Gastroesophageal sphincter (tissue), 4 donors: ENCODE data around the gene FAM131C. TPM values are rescaled to one million over a fixed set of nuclear protein-coding genes. Genes with fewer than 3 reads are reported as not detected.

Experiments
- ATAC-seq: fragments of 150-250 bp; one replicate; pipeline ENCODE4 v1.9.1; 2016; ENCODE audit warnings: mild to moderate bottlenecking, moderate library complexity
- H3K27ac ChIP-seq, 4 donors: fragments of 200-600 bp; sonication (generic) in 3 of 4; 1 replicate in 3 of 4; 2 replicates in 1 of 4; pipeline ENCODE4 v1.5.1; 2016 to 2019
- H3K27me3 ChIP-seq: fragments of 200-600 bp; sonication (generic); one replicate; pipeline ENCODE4 v1.5.1; 2019
- H3K36me3 ChIP-seq, 2 donors: fragments of 200-600 bp; sonication (generic); one replicate each; pipeline ENCODE4 v1.5.1; 2019; ENCODE audit warnings: control low read depth in 1 of 2
- H3K4me1 ChIP-seq, 3 donors: fragments of 200-600 bp; sonication (generic); 1 replicate in 2 of 3; 2 replicates in 1 of 3; pipeline ENCODE4 v1.5.1; 2016 to 2019; ENCODE audit warnings: control low read depth in 2 of 3
- H3K4me3 ChIP-seq, 2 donors: fragments of 200-600 bp; sonication (generic); one replicate each; pipeline ENCODE4 v1.5.1; 2019; ENCODE audit warnings: mild to moderate bottlenecking in 1 of 2, moderate library complexity in 1 of 2
- H3K9me3 ChIP-seq, 3 donors: fragments of 200-600 bp; sonication (generic); one replicate each; pipeline ENCODE4 v1.5.1; 2017 to 2019; ENCODE audit warnings: control low read depth in 2 of 3
- CTCF ChIP-seq, 4 experiments: fragments of 200-600 bp in 2 of 4; fragments of 450-650 bp in 2 of 4; sonication (generic) in 1 of 4; IDR thresholded peaks; one replicate each; pipeline ENCODE4 v1.5.1; 2017 to 2019; ENCODE audit warnings: antibody characterized with exemption in 4 of 4, mild to moderate bottlenecking in 2 of 4, moderate library complexity in 2 of 4
- POLR2AphosphoS5 ChIP-seq: sonication (generic); formaldehyde crosslinking; IDR thresholded peaks from one replicate; pipeline ENCODE4 v1.6.1; 2017; ENCODE audit warnings: antibody characterized with exemption
- WGBS, 2 donors: methylation state at CpG; one replicate each; pipeline ENCODE4 v1.1.5; 2018; ENCODE audit warnings: low coverage in 1 of 2; 5-methylcytosine and 5-hydroxymethylcytosine counted together
- total RNA-seq, 4 donors: library from RNA; depleted of rRNA; stranded (reverse); fragments of >200 nt; gene quantifications; one replicate each; pipeline ENCODE4 v1.1.0, GENCODE V29; 2016

FAM131C gene
- total RNA-seq, 4 donors from 2014 or later: not detected

- peak; percentile 46 for ATAC-seq
- H3K36me3 ChIP-seq: no peaks in the 10 kb centered on the region
- H3K4me1 ChIP-seq: peaks cover 0 to 28% (median 10%) of the 10 kb centered on the region in 3 donors
- H3K27ac ChIP-seq: no peak overlapping the region
- TF ChIP-seq POLR2AphosphoS5: no peak
- TF ChIP-seq CTCF (IDR thresholded peaks at IDR 0.05): peak in 3 of 4 experiments; percentile 97 to 99 (median 98)
- H3K27me3 ChIP-seq: no peaks in the 10 kb centered on the region
- no peaks in the 10 kb centered on the region for H3K9me3 ChIP-seq
- 0% methylated on average over 2 to 4 of the region's 4 CpGs for WGBS, 2 donors
- no peak overlapping the region for H3K4me3 ChIP-seq
Measured at GRCh38 chr1:16009030-16009460, 64.4 kb downstream of the FAM131C start.

Other genes starting within 250 kb of the FAM131C start
- gene SPEN, start 225.9 kb downstream of the FAM131C start, total RNA-seq: 10 to 100 TPM; 40.3 to 79.4 (median 50.7) TPM
- 10 to 100 TPM; 24.0 to 65.7 (median 29.0) TPM for gene ZBTB17, start 97.5 kb downstream of the FAM131C start, total RNA-seq
- not detected for gene SRARP, start 69.4 kb downstream of the FAM131C start, total RNA-seq
- gene HSPB7, start 55.6 kb downstream of the FAM131C start, total RNA-seq: 100 to 1,000 TPM; 143 to 505 (median 229) TPM
- gene CLCNKA, start 51.6 kb downstream of the FAM131C start, total RNA-seq: 1 to 10 TPM in 1 of 4 donors, under 1 TPM in 2, not detected in 1; 0.08 to 3.0 (median 0.20) TPM
- gene CLCNKB, start 29.9 kb downstream of the FAM131C start, total RNA-seq: 1 to 10 TPM in 2 of 4 donors, under 1 TPM in 2; 0.20 to 1.9 (median 0.82) TPM
- gene EPHA2, start 82.4 kb upstream of the FAM131C start, total RNA-seq: 10 to 100 TPM in 2 of 4 donors, 1 to 10 TPM in 2; 8.9 to 16.1 (median 12.4) TPM
- 1 to 10 TPM; 2.8 to 3.6 (median 3.4) TPM for gene ARHGEF19, start 139.0 kb upstream of the FAM131C start, total RNA-seq
- gene CPLANE2, start 163.5 kb upstream of the FAM131C start, total RNA-seq: 10 to 100 TPM in 2 of 4 donors, 1 to 10 TPM in 2; 6.6 to 45.8 (median 11.0) TPM